HCT116 (cell line): Measurements from ENCODE around the gene DNAAF8. TPM values are rescaled to one million over a fixed set of nuclear protein-coding genes. Genes with fewer than 3 reads are reported as not detected.

Experiments used
- ATAC-seq: fragments of 200-7000 bp; cut with Tn5 transposase; 2 replicates; pipeline ENCODE4 v1.9.1; 2020; ENCODE audit warnings: mild to moderate bottlenecking, moderate library complexity
- BruUV-seq: library from RNA; stranded (reverse); fragments of 400-500 nt; replicated peaks from 2 replicates; lab custom pipeline; 2021; lab: Mats Ljungman, UMichigan
- CTCF ChIA-PET: fragments of 300-600 bp; sonication (Branson Sonifier 250); formaldehyde crosslinking; loops from one replicate; lab custom pipeline; 2021; ENCODE audit warnings: antibody characterized with exemption; lab: Charles Lee
- POLR2A ChIA-PET: fragments of 300-600, 350-600 bp; sonication (Branson Sonifier 250); formaldehyde crosslinking; loops from one replicate; lab custom pipeline; 2021; ENCODE audit warnings: antibody characterized with exemption; lab: Charles Lee
- RAD21 ChIA-PET, 2 experiments: fragments of 300-600 bp; sonication (Branson Sonifier 250); formaldehyde crosslinking; loops; one replicate each; lab custom pipeline; 2023; ENCODE audit warnings: low total read pairs in 2 of 2; ENCODE audit not compliant: uncharacterized antibody in 2 of 2, unreplicated experiment in 2 of 2, low non-redundant PET in 1 of 2; lab: Charles Lee
- DNase-seq: peaks from one replicate; pipeline ENCODE4 v3.0.0-alpha.2; 2010; ENCODE audit warnings: low read depth, low spot score
- H2AFZ ChIP-seq: fragments of 200-600 bp; shearing (Covaris generic), sonication (generic); 2 replicates; pipeline ENCODE4 v1.6.1; 2017; ENCODE audit warnings: low read depth, mixed run types, mixed read lengths, antibody characterized with exemption, low read length; ENCODE audit not compliant: poor library complexity, severe bottlenecking
- H3K27ac ChIP-seq: 2 replicates; pipeline ENCODE4 v1.5.1; 2012; ENCODE audit warnings: low read depth, low read length
- H3K27me3 ChIP-seq: fragments of 200-600 bp; sonication (generic); 2 replicates; pipeline ENCODE4 v1.6.1; 2016; ENCODE audit warnings: mixed run types, low read length, mixed read lengths; ENCODE audit not compliant: insufficient read depth
- H3K36me3 ChIP-seq, 2 experiments: fragments of 200-500 bp in 1 of 2; fragments of 200-600 bp in 1 of 2; sonication (Bioruptor generic) in 1 of 2; sonication (generic) in 1 of 2; 2 replicates each; pipeline versions ENCODE4 v1.5.1 to v1.6.1; 2014 to 2016; ENCODE audit warnings: low read length in 2 of 2, inconsistent platforms in 1 of 2, mixed read lengths in 1 of 2, mixed run types in 1 of 2; ENCODE audit not compliant: insufficient read depth in 2 of 2, control insufficient read depth in 1 of 2
- H3K4me1 ChIP-seq, 2 experiments: fragments of 200-600 bp in 1 of 2; sonication (generic) in 1 of 2; 2 replicates each; pipeline versions ENCODE4 v1.5.1 to v1.6.1; 2012 to 2017; ENCODE audit warnings: low read length in 2 of 2, inconsistent platforms in 1 of 2, mild to moderate bottlenecking in 1 of 2, mixed read lengths in 1 of 2, mixed run types in 1 of 2, moderate library complexity in 1 of 2; ENCODE audit not compliant: insufficient read depth in 2 of 2, control insufficient read depth in 1 of 2
- H3K4me2 ChIP-seq: fragments of 200-600 bp; sonication (generic); 2 replicates; pipeline ENCODE4 v1.6.1; 2017; ENCODE audit warnings: mixed run types, low read length, mixed read lengths
- H3K4me3 ChIP-seq, 2 experiments: fragments of 200-600 bp in 1 of 2; sonication (generic) in 1 of 2; replicated peaks in 1 of 2; 2 replicates each; pipeline ENCODE4 v1.5.1; 2011 to 2016; ENCODE audit warnings: low read length in 2 of 2, control low read depth in 1 of 2, low read depth in 1 of 2, mild to moderate bottlenecking in 1 of 2, mixed read lengths in 1 of 2, mixed run types in 1 of 2
- H3K79me2 ChIP-seq: fragments of 200-600 bp; sonication (generic); 2 replicates; pipeline ENCODE4 v1.6.1; 2017; ENCODE audit warnings: mild to moderate bottlenecking, mixed run types, low read length, moderate library complexity, mixed read lengths; ENCODE audit not compliant: insufficient read depth
- H3K9ac ChIP-seq: fragments of 200-600 bp; sonication (generic); 2 replicates; pipeline ENCODE4 v1.6.1; 2016; ENCODE audit warnings: low read length, mixed read lengths
- H3K9me2 ChIP-seq: fragments of 200-600 bp; sonication (generic), shearing (Covaris generic); 2 replicates; pipeline ENCODE4 v1.6.1; 2017; ENCODE audit warnings: mixed run types, mild to moderate bottlenecking, moderate library complexity; ENCODE audit not compliant: insufficient read depth
- H3K9me3 ChIP-seq, 2 experiments: fragments of 200-500 bp in 1 of 2; fragments of 200-600 bp in 1 of 2; sonication (Bioruptor generic) in 1 of 2; sonication (generic) in 1 of 2; 2 replicates each; pipeline ENCODE4 v1.6.1; 2014 to 2017; ENCODE audit warnings: low read length in 2 of 2, mixed read lengths in 2 of 2, inconsistent platforms in 1 of 2, low read depth in 1 of 2, mild to moderate bottlenecking in 1 of 2, mixed run types in 1 of 2, moderate library complexity in 1 of 2; ENCODE audit not compliant: control insufficient read depth in 1 of 2, insufficient read depth in 1 of 2
- H4K20me1 ChIP-seq: fragments of 200-600 bp; sonication (generic), shearing (Covaris generic); 2 replicates; pipeline ENCODE4 v1.6.1; 2017; ENCODE audit warnings: mixed run types, mild to moderate bottlenecking, moderate library complexity; ENCODE audit not compliant: insufficient read depth
- ATF3 ChIP-seq: IDR thresholded peaks from 2 replicates; pipeline ENCODE4 v1.6.1; 2012
- CBX3 ChIP-seq: IDR thresholded peaks from 2 replicates; pipeline ENCODE4 v1.6.1; 2012; ENCODE audit warnings: low read depth
- CEBPB ChIP-seq: IDR thresholded peaks from 2 replicates; pipeline ENCODE4 v1.6.1; 2012; ENCODE audit warnings: low read depth
- CTCF ChIP-seq, 3 experiments: fragments of 200-600 bp in 1 of 3; sonication (generic) in 1 of 3; IDR thresholded peaks in 2 of 3; conservative IDR thresholded peaks in 1 of 3; 2 replicates each; pipeline ENCODE4 v1.5.1; 2012 to 2017; ENCODE audit warnings: low read depth in 2 of 3, low read length in 2 of 3, antibody characterized with exemption in 1 of 3, borderline replicate concordance in 1 of 3, control low read depth in 1 of 3, mild to moderate bottlenecking in 1 of 3, mixed read lengths in 1 of 3, mixed run types in 1 of 3, moderate library complexity in 1 of 3; ENCODE audit not compliant: insufficient read depth in 1 of 3
- ELF1 ChIP-seq: IDR thresholded peaks from 2 replicates; pipeline ENCODE4 v1.6.1; 2012; ENCODE audit warnings: low read depth, borderline replicate concordance
- EZH2phosphoT487 ChIP-seq: fragments of 200-600 bp; IDR thresholded peaks from 2 replicates; pipeline ENCODE4 v1.6.1; 2018; ENCODE audit warnings: antibody characterized with exemption, borderline replicate concordance
- FOSL1 ChIP-seq: IDR thresholded peaks from 2 replicates; pipeline ENCODE4 v1.6.1; 2012; ENCODE audit warnings: low read depth
- JUND ChIP-seq: IDR thresholded peaks from 2 replicates; pipeline ENCODE4 v1.6.1; 2012
- MAX ChIP-seq: IDR thresholded peaks from 2 replicates; pipeline ENCODE4 v1.6.1; 2012
- POLR2A ChIP-seq: IDR thresholded peaks from 2 replicates; pipeline ENCODE4 v1.7.0; 2011; ENCODE audit warnings: borderline replicate concordance; ENCODE audit not compliant: insufficient read depth, insufficient read length; ENCODE audit errors: extremely low read depth
- POLR2AphosphoS5 ChIP-seq: IDR thresholded peaks from 2 replicates; pipeline ENCODE4 v1.6.1; 2011; ENCODE audit warnings: mild to moderate bottlenecking, low read depth, low read length, moderate library complexity
- RAD21 ChIP-seq: IDR thresholded peaks from 2 replicates; pipeline ENCODE4 v1.6.1; 2012; ENCODE audit warnings: low read depth, mild to moderate bottlenecking
- SP1 ChIP-seq: IDR thresholded peaks from 2 replicates; pipeline ENCODE4 v1.6.1; 2012; ENCODE audit warnings: low read depth
- SRF ChIP-seq: IDR thresholded peaks from 2 replicates; pipeline ENCODE4 v1.6.1; 2012; ENCODE audit warnings: low read depth
- TCF7L2 ChIP-seq: IDR thresholded peaks from 2 replicates; pipeline ENCODE4 v1.7.0; 2011; ENCODE audit warnings: borderline replicate concordance, inconsistent platforms; ENCODE audit not compliant: insufficient read depth, insufficient read length; ENCODE audit errors: extremely low read depth
- YY1 ChIP-seq: IDR thresholded peaks from 2 replicates; pipeline ENCODE4 v1.6.1; 2011; ENCODE audit warnings: low read length, low read depth, moderate library complexity, mild to moderate bottlenecking; ENCODE audit not compliant: insufficient replicate concordance; ENCODE audit errors: extremely low read depth
- ZFX ChIP-seq: fragments of 450-650 bp; IDR thresholded peaks from 2 replicates; pipeline ENCODE4 v1.6.1; 2017
- ZNF274 ChIP-seq: fragments of 200-500 bp; sonication (Bioruptor generic); IDR thresholded peaks from 2 replicates; pipeline ENCODE4 v1.6.1; 2014; ENCODE audit warnings: mild to moderate bottlenecking, low read depth, low read length, inconsistent platforms
- intact Hi-C: fragments of 100-400 bp; cut with micrococcal nuclease; formaldehyde crosslinking; loops from 2 replicates; pipeline ENCODE4 v1.10.0; 2022
- total RNA-seq: library from RNA; stranded (reverse); gene quantifications from one replicate; pipeline ENCODE4 v1.2.1, GENCODE V29; 2021; ENCODE audit not compliant: unreplicated experiment

Gene DNAAF8
- total RNA-seq, 1 experiment from 2014 or later, result 1.0 TPM

- DNase-seq, result no peak
- no peak overlapping the region for H3K4me2 ChIP-seq
- no peaks in the 10 kb centered on the region for H4K20me1 ChIP-seq
- RAD21 ChIA-PET, result no interaction called here
- no peak for ATAC-seq
- H3K27ac ChIP-seq, result no peak overlapping the region
- peaks cover 12% of the 10 kb centered on the region in 2 experiments; a peak in 3 of 4 replicates for H3K36me3 ChIP-seq
- no peaks in the 10 kb centered on the region for H3K27me3 ChIP-seq
- POLR2A ChIA-PET, result no interaction called here
- H3K9me3 ChIP-seq, result no peaks in the 10 kb centered on the region
- H3K9me2 ChIP-seq, result no peaks in the 10 kb centered on the region
- intact Hi-C loops, result no loop called here
- CTCF ChIA-PET, result no interaction called here
- H3K9ac ChIP-seq, result no peak overlapping the region
- no peak overlapping the region for H2AFZ ChIP-seq
- H3K4me3 ChIP-seq, result no peak overlapping the region
- TF ChIP-seq ELF1, result no peak
- TF ChIP-seq POLR2A, result no peak
- no peak for TF ChIP-seq EZH2phosphoT487
- no peaks in the 10 kb centered on the region; the same call in 1 of the 2 replicates for H3K79me2 ChIP-seq
- H3K4me1 ChIP-seq, result peaks cover 8 to 16% of the 10 kb centered on the region in 2 experiments; a peak in 2 of 4 replicates
- no TSS peak for BruUV-seq
Observed at GRCh38 chr16:4696905-4697847, 37.2 kb upstream of the DNAAF8 start.

GRCh38 chr16:4697848-4698291, 36.5 kb upstream of the DNAAF8 start:
- H3K27ac ChIP-seq, result no peak overlapping the region
- no peak overlapping the region for H2AFZ ChIP-seq
- ATAC-seq (no peak), DNase-seq (no peak)
- H3K4me2 ChIP-seq, result no peak overlapping the region
- no TSS peak for BruUV-seq
- no peaks in the 10 kb centered on the region for H3K27me3 ChIP-seq
- peaks cover 2 to 12% of the 10 kb centered on the region in 2 experiments; a peak in 2 of 4 replicates for H3K4me1 ChIP-seq
- no peaks in the 10 kb centered on the region for H3K9me2 ChIP-seq
- ChIA-PET RAD21 (no interaction called here), CTCF (no interaction called here), POLR2A (no interaction called here)
- H3K4me3 ChIP-seq, result no peak overlapping the region
- H4K20me1 ChIP-seq, result no peaks in the 10 kb centered on the region
- intact Hi-C loops, result no loop called here
- no peaks in the 10 kb centered on the region; the same call in 1 of the 2 replicates for H3K79me2 ChIP-seq
- H3K36me3 ChIP-seq, result peaks cover 14 to 15% of the 10 kb centered on the region in 2 experiments; a peak in 3 of 4 replicates
- H3K9me3 ChIP-seq, result no peaks in the 10 kb centered on the region
- no peak overlapping the region for H3K9ac ChIP-seq
- TF ChIP-seq FOSL1, result no peak
- no peak for TF ChIP-seq CEBPB
- no peak for TF ChIP-seq POLR2AphosphoS5
- no peak for TF ChIP-seq SP1
- TF ChIP-seq POLR2A, result no peak
- TF ChIP-seq RAD21, result no peak
- TF ChIP-seq JUND, result no peak
- no peak for TF ChIP-seq CTCF (IDR thresholded peaks at IDR 0.05 in 2 of 3, conservative IDR thresholded peaks at IDR 0.05 in 1 of 3; ENCODE audit: borderline replicate concordance in 1 of 3, insufficient read depth in 1 of 3, low read depth in 2 of 3, low read length in 2 of 3)
- no peak for TF ChIP-seq CBX3
- TF ChIP-seq ATF3, result no peak
- TF ChIP-seq TCF7L2, result no peak
- no peak for TF ChIP-seq ZFX
- TF ChIP-seq ELF1, result no peak
- no peak for TF ChIP-seq ZNF274
- no peak for TF ChIP-seq SRF
- TF ChIP-seq MAX, result no peak
- no peak for TF ChIP-seq YY1
